Superior temporal gyrus (tissue), 1 donor: ENCODE measurements around the gene SAFB2.
"Not testable (repeated sequence)": the region's sequence is repeated elsewhere in the genome, so short reads cannot be mapped to it uniquely, and the experiment has no call there.

Experiments used
- DNase-seq: peaks from one replicate; pipeline ENCODE4 v3.0.0-alpha.2; 2016; ENCODE audit errors: extremely low spot score

Gene SAFB2

GRCh38 chr19:5632657-5633056, 10.1 kb upstream of the SAFB2 start:
- DNase-seq, result no peak

GRCh38 chr19:5632241-5632612, 9.7 kb upstream of the SAFB2 start:
- no peak for DNase-seq

- no peak for DNase-seq
Observed at GRCh38 chr19:5631567-5632240, 9.1 kb upstream of the SAFB2 start.

GRCh38 chr19:5628919-5629481, 6.4 kb upstream of the SAFB2 start:
- no peak for DNase-seq

GRCh38 chr19:5628461-5628860, 5.9 kb upstream of the SAFB2 start:
- DNase-seq, result no peak

GRCh38 chr19:5627395-5627904, 4.9 kb upstream of the SAFB2 start:
- peak; percentile 38 for DNase-seq

- DNase-seq, result no peak
Observed at GRCh38 chr19:5625641-5626040, 3.1 kb upstream of the SAFB2 start.

- no peak for DNase-seq
Observed at GRCh38 chr19:5624741-5625278, 2.2 kb upstream of the SAFB2 start.

- DNase-seq, result peak; percentile 42
Observed at GRCh38 chr19:5624018-5624663, 1.6 kb upstream of the SAFB2 start.

- DNase-seq, result no peak
Observed at GRCh38 chr19:5623397-5624017, 931 bp upstream of the SAFB2 start.

GRCh38 chr19:5621945-5622464, 571 bp downstream of the SAFB2 start:
- no peak for DNase-seq

GRCh38 chr19:5621311-5621944, 1.1 kb downstream of the SAFB2 start:
- peak; percentile 30 for DNase-seq

- DNase-seq, result no peak
Observed at GRCh38 chr19:5619946-5620345, 2.6 kb downstream of the SAFB2 start.

GRCh38 chr19:5618591-5618990, 4.0 kb downstream of the SAFB2 start:
- DNase-seq, result no peak

- DNase-seq, result no peak
Observed at GRCh38 chr19:5617080-5617479, 5.5 kb downstream of the SAFB2 start.

GRCh38 chr19:5615756-5616327, 6.7 kb downstream of the SAFB2 start:
- no peak for DNase-seq

- no peak for DNase-seq
Observed at GRCh38 chr19:5612891-5613865, 9.4 kb downstream of the SAFB2 start.

- no peak for DNase-seq
Observed at GRCh38 chr19:5609881-5610448, 12.6 kb downstream of the SAFB2 start.

- not testable (repeated sequence) for DNase-seq
Observed at GRCh38 chr19:5608766-5609165, 13.8 kb downstream of the SAFB2 start.

GRCh38 chr19:5608291-5608690, 14.3 kb downstream of the SAFB2 start:
- DNase-seq, result no peak
